AG09319 (cell line): Measurements from ENCODE around the gene MSANTD1.

ENCODE experiments used
- DNase-seq: peaks from one replicate; pipeline ENCODE4 v3.0.0-alpha.2; 2010; ENCODE audit warnings: low read depth; ENCODE audit errors: extremely low read depth
- CTCF ChIP-seq: IDR thresholded peaks from 2 replicates; pipeline ENCODE4 v1.5.1; 2011; ENCODE audit warnings: low read depth, mild to moderate bottlenecking, inconsistent platforms, low read length, moderate library complexity

MSANTD1 gene

GRCh38 chr4:3263053-3263875 is 14.3 kb downstream of the MSANTD1 start:
- no peak for DNase-seq
- TF ChIP-seq CTCF = no peak

- no peak for DNase-seq
- TF ChIP-seq CTCF = no peak
These were observed 14.9 kb downstream of the MSANTD1 start for GRCh38 chr4:3263876-3264193.

- no peak for DNase-seq
- TF ChIP-seq CTCF = no peak
These were observed 17.1 kb downstream of the MSANTD1 start for GRCh38 chr4:3266076-3266475.

GRCh38 chr4:3267576-3268394 is 18.8 kb downstream of the MSANTD1 start:
- no peak for DNase-seq
- TF ChIP-seq CTCF = no peak

DNA sequence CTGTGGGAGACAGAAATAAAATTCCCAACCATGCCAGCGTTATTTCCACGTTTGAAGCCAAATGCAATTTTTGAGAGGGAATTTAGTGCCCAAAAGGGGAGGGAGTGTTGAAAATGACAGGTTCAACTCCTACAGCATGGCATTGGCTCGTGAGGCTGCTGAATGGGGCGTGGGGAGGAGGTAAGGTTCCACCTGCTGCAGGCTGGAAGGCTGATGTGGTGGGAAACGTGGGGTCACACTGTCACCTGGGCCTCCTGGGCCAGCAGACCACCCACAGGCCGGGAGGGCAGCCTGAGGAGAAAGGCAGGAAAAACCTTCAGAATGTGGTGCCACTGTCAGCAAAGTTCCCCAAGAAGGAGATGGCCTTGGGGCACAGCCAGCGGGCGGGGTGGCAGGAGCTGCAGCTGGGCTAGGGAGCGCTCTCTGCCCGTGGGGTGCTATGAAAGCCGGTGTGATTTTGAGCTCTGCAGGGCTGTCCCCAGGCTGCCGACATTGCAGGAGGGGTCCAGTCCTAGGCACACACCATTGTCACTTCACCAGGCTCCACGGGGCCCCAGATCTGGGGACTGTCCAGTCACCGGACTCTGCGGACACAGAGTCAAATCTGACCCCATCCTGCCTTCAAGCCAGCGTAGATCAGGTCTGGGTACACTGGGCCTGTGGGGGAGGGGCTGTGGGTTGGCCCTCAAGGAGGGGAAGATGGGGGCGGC is 19.6 kb downstream of the MSANTD1 start:
- no peak for DNase-seq
- TF ChIP-seq CTCF = no peak

DNA sequence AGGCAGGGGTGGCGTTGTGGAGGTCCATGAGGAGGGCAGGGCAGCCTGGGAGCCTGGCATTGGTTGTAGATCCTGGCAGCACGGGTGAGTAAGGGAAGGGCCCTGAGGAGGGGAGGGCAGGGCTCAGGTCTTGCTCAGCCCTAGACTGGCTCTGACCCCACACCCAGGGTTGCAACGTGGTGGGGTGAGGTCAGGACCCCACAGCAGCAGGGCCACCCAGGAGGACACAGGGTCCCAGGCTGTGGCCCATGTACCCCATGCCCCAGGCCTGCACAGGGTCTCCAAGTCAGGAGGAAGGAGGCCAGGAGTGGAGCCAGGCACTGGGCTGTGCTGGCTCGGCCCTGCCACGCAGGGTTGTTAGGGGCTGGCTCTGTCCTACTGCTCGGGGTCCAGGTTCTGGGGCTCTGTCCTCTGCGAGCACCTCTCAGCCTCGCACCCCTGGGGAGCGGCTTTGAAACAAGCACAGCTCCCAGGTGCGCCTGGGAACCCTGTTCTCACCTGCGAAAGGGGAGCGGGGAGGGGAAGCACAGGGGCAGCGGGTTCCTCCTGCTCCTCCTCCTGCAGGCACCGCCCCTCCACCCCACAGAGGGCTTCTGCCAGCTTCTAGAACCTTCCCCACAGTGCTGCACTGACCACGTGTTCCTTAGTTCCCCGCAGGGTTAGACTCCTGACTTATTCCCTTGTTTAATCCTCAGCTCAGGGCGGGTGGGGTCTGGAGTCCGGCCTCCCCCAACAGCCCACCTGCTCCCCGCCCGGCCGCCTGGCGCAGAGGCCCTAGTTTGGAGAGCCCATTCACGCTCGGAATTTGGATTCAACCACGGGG is 20.4 kb downstream of the MSANTD1 start:
- DNase-seq = no peak
- TF ChIP-seq CTCF = no peak
